Measurements from ENCODE around the gene NKAIN2. TPM values are rescaled to one million over a fixed set of nuclear protein-coding genes. Genes with fewer than 3 reads are reported as not detected.

The NKAIN2 gene
- total RNA-seq, 2 donors from 2014 or later, result 0.68 TPM; not detected in 1

DNA sequence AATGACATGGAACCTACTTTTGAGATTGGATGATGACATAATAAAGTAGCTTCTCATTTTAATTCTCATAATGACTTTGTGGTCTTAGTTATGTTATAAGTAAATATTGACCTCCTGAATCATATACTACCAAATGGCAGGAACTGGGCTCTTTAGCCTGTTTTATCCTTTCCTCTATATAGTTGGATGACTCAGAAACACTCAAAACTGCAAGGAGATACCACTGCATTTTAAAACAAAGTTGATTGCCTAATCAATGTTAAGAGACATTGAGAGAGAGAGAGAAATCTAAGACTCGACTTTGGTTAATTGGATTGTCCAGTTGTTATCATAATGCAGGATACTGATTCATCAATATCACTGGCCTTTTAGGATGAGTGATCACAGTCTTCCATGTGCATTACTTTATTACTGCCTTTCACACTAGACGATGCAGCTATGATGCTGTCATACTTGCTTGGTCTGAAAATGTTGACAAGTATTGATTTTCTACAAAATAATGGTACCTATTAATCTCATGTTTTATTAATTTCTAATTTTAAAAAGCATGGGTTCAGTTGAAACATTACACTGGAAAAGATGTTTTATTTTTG is 320.0 kb downstream of the NKAIN2 start:
- Histone ChIP-seq H3K36me3 (no peaks in the 10 kb centered on the region), H3K27me3 (replicated peaks; ENCODE audit: insufficient read depth) (no peaks in the 10 kb centered on the region), H3K9me3 (no peaks in the 10 kb centered on the region), H3K4me3 (no peak overlapping the region), H3K27ac (no peak overlapping the region), H3K4me1 (replicated peaks) (no peaks in the 10 kb centered on the region)
- 86% methylated on average over 2 of the region's 2 CpGs for WGBS
- intact Hi-C loops (cut with DNase I), result no loop called here
- no peak for TF ChIP-seq POLR2AphosphoS5 (IDR thresholded peaks at IDR 0.05)
- TF ChIP-seq CTCF (IDR thresholded peaks at IDR 0.05), result no peak
- TF ChIP-seq POLR2A (IDR thresholded peaks at IDR 0.05), result no peak
- no peak for DNase-seq (ENCODE audit: low spot score)

- WGBS, result 92% methylated on average over 4 of the region's 4 CpGs
- H3K27me3 ChIP-seq (replicated peaks; ENCODE audit: insufficient read depth), result no peaks in the 10 kb centered on the region
- H3K27ac ChIP-seq, result no peak overlapping the region
- no peaks in the 10 kb centered on the region for H3K9me3 ChIP-seq
- intact Hi-C loops (cut with DNase I), result no loop called here
- TF ChIP-seq POLR2AphosphoS5 (IDR thresholded peaks at IDR 0.05) (no peak), CTCF (IDR thresholded peaks at IDR 0.05) (no peak), POLR2A (IDR thresholded peaks at IDR 0.05) (no peak)
- H3K36me3 ChIP-seq, result no peaks in the 10 kb centered on the region
- DNase-seq (ENCODE audit: low spot score), result no peak
- no peak overlapping the region for H3K4me3 ChIP-seq
- no peaks in the 10 kb centered on the region for H3K4me1 ChIP-seq (replicated peaks)
Measured at GRCh38 chr6:124131259-124131658, 327.6 kb downstream of the NKAIN2 start.

- Histone ChIP-seq H3K9me3 (no peaks in the 10 kb centered on the region), H3K4me3 (no peak overlapping the region), H3K27me3 (replicated peaks; ENCODE audit: insufficient read depth) (no peaks in the 10 kb centered on the region), H3K27ac (no peak overlapping the region), H3K36me3 (no peaks in the 10 kb centered on the region), H3K4me1 (replicated peaks) (no peaks in the 10 kb centered on the region)
- TF ChIP-seq POLR2AphosphoS5 (IDR thresholded peaks at IDR 0.05) (no peak), CTCF (IDR thresholded peaks at IDR 0.05) (no peak), POLR2A (IDR thresholded peaks at IDR 0.05) (no peak)
- DNase-seq (ENCODE audit: low spot score), result no peak
- intact Hi-C loops (cut with DNase I), result no loop called here
Measured at GRCh38 chr6:124131779-124132178, 328.1 kb downstream of the NKAIN2 start.

- intact Hi-C loops (cut with DNase I), result no loop called here
- Histone ChIP-seq H3K4me1 (replicated peaks) (no peaks in the 10 kb centered on the region), H3K9me3 (no peaks in the 10 kb centered on the region), H3K36me3 (no peaks in the 10 kb centered on the region), H3K27me3 (replicated peaks; ENCODE audit: insufficient read depth) (no peaks in the 10 kb centered on the region), H3K27ac (no peak overlapping the region), H3K4me3 (no peak overlapping the region)
- TF ChIP-seq CTCF (IDR thresholded peaks at IDR 0.05) (no peak), POLR2A (IDR thresholded peaks at IDR 0.05) (no peak), POLR2AphosphoS5 (IDR thresholded peaks at IDR 0.05) (no peak)
- DNase-seq (ENCODE audit: low spot score), result no peak
- 89% methylated on average over 2 of the region's 2 CpGs for WGBS
Measured at GRCh38 chr6:124132256-124132655, 328.6 kb downstream of the NKAIN2 start.

GRCh38 chr6:124142852-124143251 is 339.2 kb downstream of the NKAIN2 start:
- Histone ChIP-seq H3K9me3 (no peaks in the 10 kb centered on the region), H3K27ac (no peak overlapping the region), H3K27me3 (replicated peaks; ENCODE audit: insufficient read depth) (no peaks in the 10 kb centered on the region), H3K36me3 (no peaks in the 10 kb centered on the region), H3K4me1 (replicated peaks) (no peaks in the 10 kb centered on the region), H3K4me3 (no peak overlapping the region)
- TF ChIP-seq POLR2A (IDR thresholded peaks at IDR 0.05) (no peak), CTCF (IDR thresholded peaks at IDR 0.05) (no peak)
- intact Hi-C loops (cut with DNase I), result no loop called here
- no peak for DNase-seq (ENCODE audit: low spot score)
- 47% methylated on average over 2 of the region's 2 CpGs for WGBS
